A673 (cell line): ENCODE results near the gene KIF2A. TPM values are rescaled to one million over a fixed set of nuclear protein-coding genes. Genes with fewer than 3 reads are reported as not detected.

Experiments used
- BruUV-seq: library from RNA; stranded (reverse); fragments of 400-500 nt; replicated peaks from 2 replicates; lab custom pipeline; 2021; lab: Mats Ljungman, UMichigan
- CTCF ChIA-PET: fragments of 300-600 bp; sonication (Branson Sonifier 250); formaldehyde crosslinking; loops from one replicate; lab custom pipeline; 2022; ENCODE audit warnings: antibody characterized with exemption; lab: Charles Lee
- POLR2A ChIA-PET: fragments of 300-600 bp; sonication (Branson Sonifier 250); formaldehyde crosslinking; loops from one replicate; lab custom pipeline; 2022; ENCODE audit warnings: antibody characterized with exemption; ENCODE audit not compliant: low non-redundant PET; lab: Charles Lee
- DNase-seq: peaks from one replicate; pipeline ENCODE4 v3.0.0-alpha.2; 2015; ENCODE audit warnings: low spot score
- H3K27ac ChIP-seq: fragments of 200-600 bp; sonication (generic); 2 replicates; pipeline ENCODE4 v1.5.1; 2016; ENCODE audit warnings: mixed run types, low read depth, mild to moderate bottlenecking, mixed read lengths, antibody characterized with exemption, low read length; ENCODE audit not compliant: poor library complexity, severe bottlenecking
- H3K27me3 ChIP-seq: fragments of 200-600 bp; sonication (generic); replicated peaks from 2 replicates; pipeline ENCODE4 v1.6.1; 2017; ENCODE audit warnings: mixed run types, low read depth, mild to moderate bottlenecking, mixed read lengths, antibody characterized with exemption, low read length; ENCODE audit not compliant: insufficient read depth, poor library complexity
- H3K36me3 ChIP-seq: fragments of 200-600 bp; sonication (generic); 2 replicates; pipeline ENCODE4 v1.6.1; 2016; ENCODE audit warnings: mixed run types, mild to moderate bottlenecking, mixed read lengths, antibody characterized with exemption, low read length; ENCODE audit not compliant: insufficient read depth, poor library complexity, severe bottlenecking
- H3K4me1 ChIP-seq: fragments of 200-600 bp; sonication (generic); 2 replicates; pipeline ENCODE4 v1.6.1; 2017; ENCODE audit warnings: mixed run types, mild to moderate bottlenecking, mixed read lengths, antibody characterized with exemption, low read length; ENCODE audit not compliant: insufficient read depth, poor library complexity, severe bottlenecking
- H3K4me3 ChIP-seq: fragments of 200-600 bp; sonication (generic); 2 replicates; pipeline ENCODE4 v1.5.1; 2016; ENCODE audit warnings: low read depth, mixed run types, mild to moderate bottlenecking, mixed read lengths, low read length; ENCODE audit not compliant: poor library complexity, severe bottlenecking
- H3K9me3 ChIP-seq: fragments of 200-600 bp; sonication (generic); 2 replicates; pipeline ENCODE4 v1.6.1; 2016; ENCODE audit warnings: mixed run types, low read depth, mild to moderate bottlenecking, mixed read lengths, antibody characterized with exemption, low read length; ENCODE audit not compliant: poor library complexity, severe bottlenecking
- CTCF ChIP-seq: fragments of 300-800, 200-600 bp; sonication (generic); conservative IDR thresholded peaks from 2 replicates; pipeline ENCODE4 v1.5.1; 2017; ENCODE audit warnings: low read depth, mild to moderate bottlenecking, antibody characterized with exemption, low read length, moderate library complexity, mixed read lengths
- EZH2 ChIP-seq: fragments of 200-600 bp; sonication (generic); IDR thresholded peaks from 2 replicates; pipeline ENCODE4 v1.6.1; 2017; ENCODE audit warnings: borderline replicate concordance, low read depth, mild to moderate bottlenecking, mixed read lengths, antibody characterized with exemption, low read length; ENCODE audit not compliant: poor library complexity, severe bottlenecking
- intact Hi-C: fragments of 100-400 bp; cut with micrococcal nuclease; formaldehyde crosslinking; loops from one replicate; pipeline ENCODE4 v1.10.0; 2022; ENCODE audit not compliant: unreplicated experiment
- total RNA-seq: library from RNA; stranded (reverse); gene quantifications from 2 replicates; pipeline ENCODE4 v1.2.3, GENCODE V29; 2021

KIF2A gene
- total RNA-seq, 1 experiment from 2014 or later: 92.4 TPM

GRCh38 chr5:62342476-62342837 is 36.5 kb downstream of the KIF2A start:
- no TSS peak for BruUV-seq
- H3K4me1 ChIP-seq: no peaks in the 10 kb centered on the region
- TF ChIP-seq CTCF (no peak), EZH2 (no peak)
- CTCF ChIA-PET: no interaction called here
- no peak for DNase-seq
- no peaks in the 10 kb centered on the region for H3K27me3 ChIP-seq
- POLR2A ChIA-PET: no interaction called here
- H3K4me3 ChIP-seq: no peak overlapping the region
- intact Hi-C loops: no loop called here
- H3K36me3 ChIP-seq: no peaks in the 10 kb centered on the region
- no peaks in the 10 kb centered on the region for H3K9me3 ChIP-seq
- no peak overlapping the region for H3K27ac ChIP-seq

GRCh38 chr5:62343428-62343827 is 37.4 kb downstream of the KIF2A start:
- POLR2A ChIA-PET: no interaction called here
- BruUV-seq: no TSS peak
- no peak for DNase-seq
- H3K9me3 ChIP-seq: no peaks in the 10 kb centered on the region
- CTCF ChIA-PET: no interaction called here
- H3K4me1 ChIP-seq: no peaks in the 10 kb centered on the region
- peaks cover 2% of the 10 kb centered on the region for H3K36me3 ChIP-seq
- intact Hi-C loops: no loop called here
- TF ChIP-seq CTCF: no peak
- no peak for TF ChIP-seq EZH2
- no peak overlapping the region for H3K27ac ChIP-seq
- no peak overlapping the region for H3K4me3 ChIP-seq
- H3K27me3 ChIP-seq: no peaks in the 10 kb centered on the region

- Histone ChIP-seq H3K4me3 (no peak overlapping the region), H3K36me3 (peaks cover 19% of the 10 kb centered on the region), H3K9me3 (no peaks in the 10 kb centered on the region), H3K27ac (no peak overlapping the region), H3K27me3 (no peaks in the 10 kb centered on the region), H3K4me1 (no peaks in the 10 kb centered on the region)
- BruUV-seq: no TSS peak
- TF ChIP-seq EZH2 (no peak), CTCF (no peak)
- ChIA-PET POLR2A (no interaction called here), CTCF (no interaction called here)
- no peak for DNase-seq
- intact Hi-C loops: loop anchor here (5.0 kb wide), 1 partner anchor 119 kb away; no protein-coding TSS in a partner anchor
Measured at GRCh38 chr5:62346748-62347147, 40.7 kb downstream of the KIF2A start.
